ENCODE data around the gene COPS3. TPM values are rescaled to one million over a fixed set of nuclear protein-coding genes. Genes with fewer than 3 reads are reported as not detected.

Gene COPS3
- total and polyA plus RNA-seq, 10 donors, result 29.9 to 58.9 (median 44.5) TPM

DNA sequence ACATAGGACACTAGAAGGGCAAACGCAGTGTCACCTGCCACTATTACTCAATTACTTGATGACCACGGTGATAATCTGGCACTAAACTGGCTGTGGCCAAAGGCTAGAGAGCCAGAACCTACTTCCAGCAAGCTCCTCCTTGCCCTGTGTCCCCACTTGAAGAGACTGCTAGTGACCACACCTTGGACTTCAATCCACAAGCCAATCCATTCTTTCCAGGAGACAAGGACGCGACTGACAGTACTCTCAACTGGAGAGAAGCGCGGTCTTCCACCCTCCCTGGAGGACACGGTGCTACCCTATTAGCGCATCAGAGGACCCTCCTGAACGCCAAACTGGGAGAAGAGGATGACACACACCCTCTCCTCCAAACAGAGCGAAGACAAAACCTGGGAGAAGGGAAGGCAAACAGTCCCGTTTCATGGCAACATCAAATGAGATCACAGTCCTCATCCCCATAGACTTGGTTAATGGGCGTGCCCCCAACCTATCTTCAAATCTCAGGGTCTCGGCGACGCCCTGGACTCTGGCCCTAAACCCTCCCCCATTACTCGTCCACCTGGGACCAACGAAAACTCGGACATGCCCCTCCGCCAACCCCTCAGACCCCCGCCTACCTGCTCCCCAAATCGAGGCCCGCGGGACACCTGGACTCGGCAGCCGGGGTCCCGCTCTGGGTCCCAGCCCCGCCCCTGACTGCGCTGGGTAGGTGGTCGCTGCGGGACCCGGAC, 44.6 kb downstream of the COPS3 start:
- intact Hi-C loops (cut with DNase I; ENCODE audit: low total_unique reads), result loop anchor here (10.0 kb wide), 1 partner anchor 62 kb away; no protein-coding TSS in a partner anchor
- Histone ChIP-seq H3K27me3 (replicated peaks in 1 of 7) (no peaks in the 10 kb centered on the region), H3K36me3 (peaks cover 0 to 19% (median 14%) of the 10 kb centered on the region in 6 donors), H3K9me3 (no peaks in the 10 kb centered on the region), H3K27ac (peak overlapping the region; percentile 91 to 100 (median 96)), H3K4me3 (peak overlapping the region; percentile 77 to 100 (median 97)), H3K4me1 (peaks cover 19 to 64% (median 43%) of the 10 kb centered on the region in 6 donors)
- TF ChIP-seq POLR2A (IDR thresholded peaks at IDR 0.05), result no peak
- no peak for DNase-seq
- 1 to 2% (median 2%) methylated on average over 29 to 31 of the region's 31 CpGs for WGBS, 5 donors

DNA sequence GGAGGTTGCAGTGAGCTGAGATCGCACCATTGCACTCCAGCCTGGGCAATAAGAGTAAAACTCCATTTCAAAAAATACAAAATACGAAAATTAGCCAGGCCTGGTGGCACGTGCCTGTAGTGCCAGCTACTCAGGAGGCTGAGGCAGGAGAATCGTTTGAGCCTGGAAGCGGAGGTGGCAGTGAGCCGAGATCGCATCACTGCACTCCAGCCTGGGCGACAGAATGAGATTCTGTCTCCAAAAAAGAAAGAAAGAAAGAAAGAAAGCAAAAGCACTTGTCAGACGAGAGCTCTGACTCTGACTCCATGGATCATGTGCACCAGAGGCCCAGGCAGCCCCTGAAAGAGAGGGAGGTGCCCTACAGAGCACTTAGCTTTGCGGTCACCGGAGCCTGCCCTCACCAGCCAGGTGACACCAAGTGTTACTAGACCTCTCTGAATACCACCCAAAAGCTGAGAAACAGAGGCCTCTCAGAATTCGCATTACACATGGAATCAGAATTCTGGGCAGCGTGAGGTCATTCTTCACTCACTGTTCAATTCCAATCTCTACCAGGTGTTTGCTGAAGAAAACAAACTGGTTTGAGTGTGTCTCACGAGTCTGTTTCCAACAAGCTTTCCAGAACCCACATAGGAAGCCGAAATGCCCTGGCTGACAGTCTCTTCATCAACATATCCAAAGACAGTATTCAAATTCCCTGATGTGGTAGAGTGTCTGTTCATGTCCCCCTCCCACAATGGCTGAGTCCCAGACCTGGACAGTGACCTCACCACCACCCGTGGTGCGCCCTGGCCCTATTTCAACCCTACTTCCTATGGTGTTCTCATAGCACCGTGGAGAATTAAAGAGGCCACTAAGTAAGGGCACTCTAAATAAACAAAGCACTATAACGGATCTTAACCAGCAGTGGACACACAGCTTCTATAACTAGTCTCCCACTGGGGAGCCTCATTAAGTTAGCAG, 45.6 kb downstream of the COPS3 start:
- Histone ChIP-seq H3K4me1 (peaks cover 19 to 73% (median 43%) of the 10 kb centered on the region in 6 donors), H3K4me3 (peak overlapping the region; percentile 77 to 100 (median 97)), H3K36me3 (peaks cover 0 to 28% (median 23%) of the 10 kb centered on the region in 6 donors), H3K9me3 (no peaks in the 10 kb centered on the region), H3K27ac (peak overlapping the region in 5 of 8 donors; percentile 93 to 98 (median 95)), H3K27me3 (replicated peaks in 1 of 7) (no peaks in the 10 kb centered on the region)
- WGBS, 5 donors, result 53 to 73% (median 63%) methylated on average over 19 of the region's 19 CpGs
- intact Hi-C loops (cut with DNase I; ENCODE audit: low total_unique reads), result loop anchor here (10.0 kb wide), 1 partner anchor 61 kb away; no protein-coding TSS in a partner anchor
- TF ChIP-seq, protein P1, sequence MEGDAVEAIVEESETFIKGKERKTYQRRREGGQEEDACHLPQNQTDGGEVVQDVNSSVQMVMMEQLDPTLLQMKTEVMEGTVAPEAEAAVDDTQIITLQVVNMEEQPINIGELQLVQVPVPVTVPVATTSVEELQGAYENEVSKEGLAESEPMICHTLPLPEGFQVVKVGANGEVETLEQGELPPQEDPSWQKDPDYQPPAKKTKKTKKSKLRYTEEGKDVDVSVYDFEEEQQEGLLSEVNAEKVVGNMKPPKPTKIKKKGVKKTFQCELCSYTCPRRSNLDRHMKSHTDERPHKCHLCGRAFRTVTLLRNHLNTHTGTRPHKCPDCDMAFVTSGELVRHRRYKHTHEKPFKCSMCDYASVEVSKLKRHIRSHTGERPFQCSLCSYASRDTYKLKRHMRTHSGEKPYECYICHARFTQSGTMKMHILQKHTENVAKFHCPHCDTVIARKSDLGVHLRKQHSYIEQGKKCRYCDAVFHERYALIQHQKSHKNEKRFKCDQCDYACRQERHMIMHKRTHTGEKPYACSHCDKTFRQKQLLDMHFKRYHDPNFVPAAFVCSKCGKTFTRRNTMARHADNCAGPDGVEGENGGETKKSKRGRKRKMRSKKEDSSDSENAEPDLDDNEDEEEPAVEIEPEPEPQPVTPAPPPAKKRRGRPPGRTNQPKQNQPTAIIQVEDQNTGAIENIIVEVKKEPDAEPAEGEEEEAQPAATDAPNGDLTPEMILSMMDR (IDR thresholded peaks at IDR 0.05 in 8 of 11, conservative IDR thresholded peaks at IDR 0.05 in 3 of 11), result no peak
- TF ChIP-seq POLR2AphosphoS5 (IDR thresholded peaks at IDR 0.05), result no peak
- TF ChIP-seq POLR2A (IDR thresholded peaks at IDR 0.05), result no peak
- DNase-seq, result peak; percentile 76

DNA sequence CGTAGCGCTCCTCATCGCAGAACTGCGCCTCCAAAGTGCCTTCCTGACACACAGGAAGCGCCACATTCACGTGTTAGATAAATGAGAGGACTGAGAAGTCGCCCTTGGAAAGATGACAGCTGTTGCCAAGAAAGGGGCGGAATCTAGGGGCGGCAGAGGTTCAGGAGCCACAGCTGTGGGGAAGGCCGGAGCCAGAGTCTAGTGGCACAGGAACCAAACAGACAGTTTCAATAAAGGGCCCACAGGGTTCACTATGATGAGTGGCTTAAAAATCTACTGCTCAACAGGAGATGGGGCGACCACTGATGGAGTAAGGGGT, 48.8 kb downstream of the COPS3 start:
- Histone ChIP-seq H3K27me3 (replicated peaks in 1 of 7) (no peaks in the 10 kb centered on the region), H3K4me3 (no peak overlapping the region), H3K36me3 (peaks cover 0 to 61% (median 56%) of the 10 kb centered on the region in 6 donors), H3K9me3 (no peaks in the 10 kb centered on the region), H3K4me1 (peaks cover 19 to 85% (median 49%) of the 10 kb centered on the region in 6 donors), H3K27ac (peak overlapping the region in 4 of 8 donors; percentile 5 to 53 (median 30))
- 73 to 90% (median 78%) methylated on average over 11 of the region's 11 CpGs for WGBS, 5 donors
- intact Hi-C loops (cut with DNase I; ENCODE audit: low total_unique reads), result loop anchor here (10.0 kb wide), 1 partner anchor 57 kb away; no protein-coding TSS in a partner anchor
- TF ChIP-seq POLR2AphosphoS5 (IDR thresholded peaks at IDR 0.05), result peak in 2 of 3 donors; percentile 38 to 48
- TF ChIP-seq, protein P1 (IDR thresholded peaks at IDR 0.05 in 8 of 11, conservative IDR thresholded peaks at IDR 0.05 in 3 of 11), result no peak
- DNase-seq, result peak; percentile 55

DNA sequence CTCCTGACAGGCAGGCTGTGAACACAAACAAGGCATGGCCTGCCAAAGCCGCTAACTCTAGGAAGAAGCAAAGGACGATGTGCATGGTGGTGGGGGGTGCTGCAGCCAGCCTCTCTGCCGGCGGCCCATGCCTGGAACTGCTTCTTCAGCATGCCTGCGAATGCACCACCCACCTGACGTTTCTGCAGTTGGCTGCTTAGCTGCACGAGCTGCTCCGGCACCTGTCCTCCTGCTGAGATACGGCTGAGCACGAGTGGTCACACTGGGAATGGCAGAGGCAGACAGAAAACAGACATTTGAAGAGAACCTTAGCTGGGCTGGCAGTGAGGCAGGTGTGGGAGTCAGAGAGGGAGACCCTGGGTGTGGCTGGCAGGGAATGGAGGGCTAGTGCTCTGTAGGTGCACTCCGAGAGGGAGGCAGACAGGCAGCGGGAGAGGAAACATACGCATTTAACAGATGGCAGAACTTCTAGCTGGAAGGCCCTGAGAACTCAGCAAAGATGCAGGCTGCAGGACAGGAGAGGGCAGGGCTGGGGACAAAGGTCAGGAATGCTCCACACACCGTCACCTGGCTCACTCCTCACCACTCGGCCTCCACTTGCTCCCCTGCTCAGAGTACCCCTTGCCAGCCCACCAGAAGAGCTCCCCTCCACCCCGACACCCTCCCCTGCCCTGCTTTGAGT, 49.3 kb downstream of the COPS3 start:
- peak; percentile 75 for DNase-seq
- Histone ChIP-seq H3K4me1 (peaks cover 19 to 85% (median 49%) of the 10 kb centered on the region in 6 donors), H3K27ac (peak overlapping the region in 4 of 8 donors; percentile 5 to 53 (median 34)), H3K9me3 (no peaks in the 10 kb centered on the region), H3K36me3 (peaks cover 0 to 66% (median 61%) of the 10 kb centered on the region in 6 donors), H3K27me3 (replicated peaks in 1 of 7) (no peaks in the 10 kb centered on the region), H3K4me3 (no peak overlapping the region)
- 75 to 86% (median 81%) methylated on average over 15 to 16 of the region's 16 CpGs for WGBS, 5 donors
- intact Hi-C loops (cut with DNase I; ENCODE audit: low total_unique reads), result loop anchor here (10.0 kb wide), 1 partner anchor 57 kb away; no protein-coding TSS in a partner anchor
- peak in 1 of 3 donors; percentile 6 for TF ChIP-seq POLR2AphosphoS5 (IDR thresholded peaks at IDR 0.05)
- TF ChIP-seq, protein P1 (IDR thresholded peaks at IDR 0.05 in 8 of 11, conservative IDR thresholded peaks at IDR 0.05 in 3 of 11), result no peak
